H9 (cell line): ENCODE data around the gene MSL3. TPM values are rescaled to one million over a fixed set of nuclear protein-coding genes. Genes with fewer than 3 reads are reported as not detected.

ENCODE experiments used
- DNase-seq: peaks from one replicate; pipeline ENCODE4 v3.0.0-alpha.2; 2017
- H2AFZ ChIP-seq: one replicate; pipeline ENCODE4 v1.6.1; 2013; ENCODE audit warnings: mild to moderate bottlenecking, low read length, control low read depth, moderate library complexity
- H2AK5ac ChIP-seq: 2 replicates; pipeline ENCODE4 v1.6.1; 2013; ENCODE audit warnings: low read length, control low read depth, mixed read lengths; ENCODE audit not compliant: insufficient read length
- H2BK120ac ChIP-seq: one replicate; pipeline ENCODE4 v1.6.1; 2013; ENCODE audit warnings: low read depth, mild to moderate bottlenecking, low read length, control low read depth, inconsistent platforms; ENCODE audit not compliant: poor library complexity, severe bottlenecking
- H2BK12ac ChIP-seq: 2 replicates; pipeline ENCODE4 v1.6.1; 2013; ENCODE audit warnings: low read length, control low read depth, mixed read lengths, low read depth; ENCODE audit not compliant: insufficient read length
- H2BK15ac ChIP-seq: 2 replicates; pipeline ENCODE4 v1.6.1; 2013; ENCODE audit warnings: low read depth, low read length, control low read depth
- H2BK20ac ChIP-seq: one replicate; pipeline ENCODE4 v1.6.1; 2013; ENCODE audit warnings: low read depth, mild to moderate bottlenecking, low read length, control low read depth, inconsistent platforms; ENCODE audit not compliant: poor library complexity, severe bottlenecking
- H2BK5ac ChIP-seq: 2 replicates; pipeline ENCODE4 v1.6.1; 2013; ENCODE audit warnings: low read length, control low read depth, mixed read lengths; ENCODE audit not compliant: insufficient read length
- H3K14ac ChIP-seq: 2 replicates; pipeline ENCODE4 v1.6.1; 2013; ENCODE audit warnings: low read length, control low read depth; ENCODE audit not compliant: insufficient read depth
- H3K18ac ChIP-seq: 2 replicates; pipeline ENCODE4 v1.6.1; 2013; ENCODE audit warnings: low read depth, mild to moderate bottlenecking, mixed read lengths, low read length, control low read depth; ENCODE audit not compliant: insufficient read length
- H3K23ac ChIP-seq: 2 replicates; pipeline ENCODE4 v1.6.1; 2013; ENCODE audit warnings: low read length, control low read depth, mixed read lengths, low read depth; ENCODE audit not compliant: insufficient read length
- H3K23me2 ChIP-seq: 2 replicates; pipeline ENCODE4 v1.6.1; 2013; ENCODE audit warnings: low read depth, mild to moderate bottlenecking, mixed read lengths, low read length, control low read depth; ENCODE audit not compliant: insufficient read length, poor library complexity, severe bottlenecking
- H3K27ac ChIP-seq: 2 replicates; pipeline ENCODE4 v1.5.1; 2013; ENCODE audit warnings: low read length, control low read depth, mixed read lengths, low read depth; ENCODE audit not compliant: insufficient read length
- H3K27me3 ChIP-seq: 2 replicates; pipeline ENCODE4 v1.6.1; 2013; ENCODE audit warnings: low read length, control low read depth, inconsistent platforms; ENCODE audit not compliant: insufficient read depth
- H3K4ac ChIP-seq: 2 replicates; pipeline ENCODE4 v1.6.1; 2013; ENCODE audit warnings: low read depth, mild to moderate bottlenecking, control low read depth, inconsistent platforms, low read length, moderate library complexity
- H3K4me1 ChIP-seq: 2 replicates; pipeline ENCODE4 v1.6.1; 2013; ENCODE audit warnings: low read length, control low read depth, inconsistent platforms; ENCODE audit not compliant: insufficient read depth
- H3K4me2 ChIP-seq: 2 replicates; pipeline ENCODE4 v1.6.1; 2013; ENCODE audit warnings: low read length, control low read depth, mixed read lengths; ENCODE audit not compliant: insufficient read length, insufficient read depth
- H3K56ac ChIP-seq: 2 replicates; pipeline ENCODE4 v1.6.1; 2013; ENCODE audit warnings: low read depth, mild to moderate bottlenecking, mixed read lengths, low read length, control low read depth; ENCODE audit not compliant: insufficient read length
- H3K79me1 ChIP-seq: 2 replicates; pipeline ENCODE4 v1.6.1; 2013; ENCODE audit warnings: low read depth, mild to moderate bottlenecking, moderate library complexity, low read length, control low read depth, inconsistent platforms; ENCODE audit not compliant: insufficient read depth, poor library complexity, severe bottlenecking
- H3K79me2 ChIP-seq: 2 replicates; pipeline ENCODE4 v1.6.1; 2013; ENCODE audit warnings: low read length, control low read depth, inconsistent platforms; ENCODE audit not compliant: insufficient read depth
- H3K9ac ChIP-seq: 2 replicates; pipeline ENCODE4 v1.6.1; 2013; ENCODE audit warnings: low read length, control low read depth, mixed read lengths; ENCODE audit not compliant: insufficient read length; ENCODE audit errors: extremely low read depth
- H3K9me3 ChIP-seq: one replicate; pipeline ENCODE4 v1.6.1; 2013; ENCODE audit warnings: low read depth, low read length, inconsistent platforms; ENCODE audit not compliant: control insufficient read depth
- H3T11ph ChIP-seq: one replicate; pipeline ENCODE4 v1.6.1; 2013; ENCODE audit warnings: mild to moderate bottlenecking, low read length, control low read depth, inconsistent platforms
- H4K20me1 ChIP-seq: one replicate; pipeline ENCODE4 v1.6.1; 2013; ENCODE audit not compliant: control insufficient read depth, insufficient read length, insufficient read depth
- H4K5ac ChIP-seq: 2 replicates; pipeline ENCODE4 v1.6.1; 2013; ENCODE audit warnings: low read depth, mild to moderate bottlenecking, mixed read lengths, low read length, control low read depth; ENCODE audit not compliant: insufficient read length
- H4K8ac ChIP-seq: replicated peaks from 2 replicates; pipeline ENCODE4 v1.6.1; 2013; ENCODE audit warnings: low read length, control low read depth, mixed read lengths, low read depth; ENCODE audit not compliant: insufficient read length
- H4K91ac ChIP-seq: 2 replicates; pipeline ENCODE4 v1.6.1; 2013; ENCODE audit warnings: low read depth, mild to moderate bottlenecking, moderate library complexity, mixed read lengths, low read length, control low read depth; ENCODE audit not compliant: insufficient read length
- H3K27ac Mint-ChIP-seq, 3 experiments: 2 replicates in 2 of 3; 3 replicates in 1 of 3; pipeline ENCODE4 v1.8.0; 2020 to 2021; ENCODE audit warnings: mixed read lengths in 3 of 3, mild to moderate bottlenecking in 1 of 3, moderate library complexity in 1 of 3
- H3K27me3 Mint-ChIP-seq: 2 replicates; pipeline ENCODE4 v1.8.0; 2021; ENCODE audit warnings: low read depth, mild to moderate bottlenecking, moderate library complexity, mixed read lengths
- H3K36me3 Mint-ChIP-seq, 3 experiments: 2 replicates in 2 of 3; 3 replicates in 1 of 3; pipeline ENCODE4 v1.8.0; 2020 to 2021; ENCODE audit warnings: low read depth in 3 of 3, mixed read lengths in 3 of 3; ENCODE audit not compliant: insufficient read depth in 1 of 3
- H3K4me1 Mint-ChIP-seq, 2 experiments: 2 replicates each; pipeline ENCODE4 v1.8.0; 2020; ENCODE audit warnings: mixed read lengths in 2 of 2
- H3K4me3 Mint-ChIP-seq, 2 experiments: 2 replicates in 1 of 2; 3 replicates in 1 of 2; pipeline ENCODE4 v1.8.0; 2020 to 2021; ENCODE audit warnings: mild to moderate bottlenecking in 2 of 2, mixed read lengths in 2 of 2, moderate library complexity in 1 of 2
- H3K9me3 Mint-ChIP-seq, 2 experiments: 2 replicates in 1 of 2; 3 replicates in 1 of 2; pipeline ENCODE4 v1.8.0; 2020; ENCODE audit warnings: mild to moderate bottlenecking in 2 of 2, mixed read lengths in 2 of 2, moderate library complexity in 1 of 2
- WGBS: extraction: QIAGEN DNeasy Blood & Tissue Kit; methylation state at CpG from one replicate; pipeline ENCODE4 v1.1.7; 2013; ENCODE audit warnings: missing lambda C conversion rate, low lambda C conversion rate, mixed read lengths; ENCODE audit not compliant: insufficient read length; ENCODE audit errors: extremely low coverage; 5-methylcytosine and 5-hydroxymethylcytosine counted together
- total RNA-seq: library from RNA; stranded (reverse); gene quantifications from 2 replicates; pipeline ENCODE4 v1.2.1, GENCODE V29; 2021
- TF ChIP-seq, protein P1 (sequence below): fragments of 200-600 bp; sonication (generic); conservative IDR thresholded peaks from 3 replicates; pipeline ENCODE4 v1.8.0; 2021; ENCODE audit warnings: antibody characterized with exemption, mild to moderate bottlenecking

The MSL3 gene
- total RNA-seq, 1 experiment from 2014 or later = 13.0 TPM

DNA sequence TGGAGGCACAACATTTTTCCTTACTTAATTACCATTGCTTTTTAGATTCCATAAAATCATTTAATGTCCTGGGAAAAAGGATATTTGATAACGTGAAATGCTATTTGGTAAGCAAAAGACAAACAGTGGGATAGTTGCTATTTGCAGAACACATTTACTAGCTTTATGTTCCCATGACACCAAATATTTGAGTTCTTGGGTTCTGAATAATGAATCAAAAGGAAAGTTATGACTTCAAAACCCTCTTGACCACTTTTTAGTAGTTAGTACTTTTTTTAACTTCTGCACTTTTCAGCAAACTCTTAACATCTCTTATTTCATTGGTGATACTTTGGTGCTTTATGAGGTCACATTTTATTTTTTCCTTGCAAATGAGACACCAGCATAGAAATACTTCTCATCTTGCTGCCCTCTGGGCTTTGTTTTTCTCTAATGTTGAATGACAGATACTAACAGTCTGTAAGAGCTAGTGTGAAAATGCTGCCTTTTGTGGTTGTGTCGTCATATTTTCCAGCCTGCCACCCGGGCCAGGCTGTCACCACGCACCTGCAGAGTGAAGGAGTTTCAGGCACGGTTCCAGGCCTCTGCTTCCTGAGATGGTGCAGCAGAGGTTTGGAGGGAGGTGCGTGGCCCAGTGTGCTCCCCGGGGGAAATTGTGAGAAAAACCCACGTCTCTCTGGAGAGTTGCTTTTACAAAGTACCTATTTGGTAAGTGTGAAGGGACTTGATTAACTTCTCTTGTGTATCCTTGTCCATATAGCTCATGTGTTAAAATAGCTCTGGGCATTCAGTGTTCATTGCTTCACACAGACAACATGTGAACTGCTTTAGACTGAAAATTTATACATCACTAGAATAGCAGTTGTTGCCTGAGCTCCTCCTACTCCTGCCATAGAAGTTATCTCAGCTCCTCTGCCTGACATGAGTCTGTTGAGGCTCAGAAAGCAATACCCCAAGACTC lies 34.7 kb downstream of the MSL3 start:
- WGBS = no CpG with 5 or more reads among the region's 8 CpGs
- Histone ChIP-seq H2BK12ac (no peak overlapping the region), H3K79me1 (no peaks in the 10 kb centered on the region), H4K8ac (no peak overlapping the region), H2BK5ac (no peak overlapping the region), H3K79me2 (no peaks in the 10 kb centered on the region), H3K27me3 (no peaks in the 10 kb centered on the region), H3K23me2 (no peaks in the 10 kb centered on the region), H3K4me2 (no peak overlapping the region), H3K9me3 (no peaks in the 10 kb centered on the region), H3K4ac (no peak overlapping the region), H2AK5ac (no peak overlapping the region), H3K9ac (no peak overlapping the region), H3T11ph (no peak overlapping the region), H4K20me1 (no peaks in the 10 kb centered on the region), H3K14ac (no peak overlapping the region), H2BK120ac (no peak overlapping the region), H3K27ac (no peak overlapping the region), H3K56ac (no peak overlapping the region), H3K4me1 (no peaks in the 10 kb centered on the region; the same call in 1 of the 2 replicates), H2BK20ac (no peak overlapping the region), H4K5ac (no peak overlapping the region), H4K91ac (no peak overlapping the region), H3K23ac (no peak overlapping the region), H2BK15ac (no peak overlapping the region), H2AFZ (no peak overlapping the region), H3K18ac (no peak overlapping the region)
- H3K4me1 Mint-ChIP-seq = peaks cover 8 to 12% of the 10 kb centered on the region in 2 experiments
- TF ChIP-seq, protein P1, sequence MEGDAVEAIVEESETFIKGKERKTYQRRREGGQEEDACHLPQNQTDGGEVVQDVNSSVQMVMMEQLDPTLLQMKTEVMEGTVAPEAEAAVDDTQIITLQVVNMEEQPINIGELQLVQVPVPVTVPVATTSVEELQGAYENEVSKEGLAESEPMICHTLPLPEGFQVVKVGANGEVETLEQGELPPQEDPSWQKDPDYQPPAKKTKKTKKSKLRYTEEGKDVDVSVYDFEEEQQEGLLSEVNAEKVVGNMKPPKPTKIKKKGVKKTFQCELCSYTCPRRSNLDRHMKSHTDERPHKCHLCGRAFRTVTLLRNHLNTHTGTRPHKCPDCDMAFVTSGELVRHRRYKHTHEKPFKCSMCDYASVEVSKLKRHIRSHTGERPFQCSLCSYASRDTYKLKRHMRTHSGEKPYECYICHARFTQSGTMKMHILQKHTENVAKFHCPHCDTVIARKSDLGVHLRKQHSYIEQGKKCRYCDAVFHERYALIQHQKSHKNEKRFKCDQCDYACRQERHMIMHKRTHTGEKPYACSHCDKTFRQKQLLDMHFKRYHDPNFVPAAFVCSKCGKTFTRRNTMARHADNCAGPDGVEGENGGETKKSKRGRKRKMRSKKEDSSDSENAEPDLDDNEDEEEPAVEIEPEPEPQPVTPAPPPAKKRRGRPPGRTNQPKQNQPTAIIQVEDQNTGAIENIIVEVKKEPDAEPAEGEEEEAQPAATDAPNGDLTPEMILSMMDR = no peak
- H3K27me3 Mint-ChIP-seq = no peaks in the 10 kb centered on the region
- H3K36me3 Mint-ChIP-seq = no peaks in the 10 kb centered on the region
- no peak overlapping the region for H3K4me3 Mint-ChIP-seq
- H3K27ac Mint-ChIP-seq = no peak overlapping the region
- peaks cover 55 to 67% of the 10 kb centered on the region in 2 experiments for H3K9me3 Mint-ChIP-seq
- DNase-seq = no peak
